Endothelial cell of umbilical vein (primary cell): ENCODE measurements around the gene IL13RA1. TPM values are rescaled to one million over a fixed set of nuclear protein-coding genes. Genes with fewer than 3 reads are reported as not detected.

Experiments
- BruUV-seq: library from RNA; stranded (reverse); fragments of 400-500 nt; replicated peaks from 2 replicates; lab custom pipeline; 2021; lab: Mats Ljungman, UMichigan
- CTCF ChIA-PET: fragments of 300-600, 350-600 bp; sonication (Branson Sonifier 250); formaldehyde crosslinking; loops from one replicate; lab custom pipeline; 2021; ENCODE audit warnings: antibody characterized with exemption, inconsistent platforms; lab: Charles Lee
- POLR2A ChIA-PET: fragments of 300-600, 350-600 bp; sonication (Branson Sonifier 250); formaldehyde crosslinking; loops from one replicate; lab custom pipeline; 2021; ENCODE audit warnings: antibody characterized with exemption, inconsistent platforms; lab: Charles Lee
- DNase-seq: peaks from one replicate; pipeline ENCODE4 v3.0.0-alpha.2; 2011; ENCODE audit warnings: low read depth, low spot score
- FAIRE-seq: peaks from 2 replicates; lab custom pipeline; 2011; peaks lifted over from hg19 to GRCh38; lab: Jason Lieb, UNC
- H2AFZ ChIP-seq: 2 replicates; pipeline ENCODE4 v1.6.0; 2012; ENCODE audit warnings: low read depth, low read length, control low read depth, inconsistent platforms
- H3K27ac ChIP-seq: 2 replicates; pipeline ENCODE4 v1.5.1; 2011; ENCODE audit warnings: low read depth, mild to moderate bottlenecking, control low read depth, low read length, moderate library complexity; ENCODE audit not compliant: insufficient read depth
- H3K27me3 ChIP-seq, 2 experiments: 2 replicates each; pipeline versions ENCODE4 v1.6.0 to v1.6.1; 2011; ENCODE audit warnings: low read length in 2 of 2, mixed read lengths in 1 of 2; ENCODE audit not compliant: control insufficient read depth in 2 of 2, insufficient read depth in 2 of 2
- H3K36me3 ChIP-seq, 2 experiments: 2 replicates in 1 of 2; 3 replicates in 1 of 2; pipeline ENCODE4 v1.5.1; 2011; ENCODE audit warnings: low read length in 2 of 2, mild to moderate bottlenecking in 1 of 2, moderate library complexity in 1 of 2; ENCODE audit not compliant: control insufficient read depth in 2 of 2, insufficient read depth in 2 of 2; ENCODE audit errors: extremely low read depth in 1 of 2
- H3K4me1 ChIP-seq: 3 replicates; pipeline ENCODE4 v1.5.1; 2011; ENCODE audit warnings: mild to moderate bottlenecking, low read length; ENCODE audit not compliant: control insufficient read depth, insufficient read depth; ENCODE audit errors: extremely low read depth
- H3K4me2 ChIP-seq: 2 replicates; pipeline ENCODE4 v1.6.1; 2011; ENCODE audit warnings: low read length, control low read depth, mixed read lengths; ENCODE audit not compliant: insufficient read depth
- H3K4me3 ChIP-seq, 3 experiments: fragments of 200-600 bp in 1 of 3; sonication (generic), shearing (Covaris generic) in 1 of 3; replicated peaks in 1 of 3; 2 replicates each; pipeline ENCODE4 v1.5.1; 2011 to 2016; ENCODE audit warnings: control low read depth in 3 of 3, low read length in 3 of 3, mild to moderate bottlenecking in 2 of 3, inconsistent platforms in 1 of 3, low read depth in 1 of 3, moderate library complexity in 1 of 3; ENCODE audit not compliant: insufficient read depth in 1 of 3
- H3K79me2 ChIP-seq: 2 replicates; pipeline ENCODE4 v1.6.0; 2012; ENCODE audit warnings: low read length, inconsistent platforms; ENCODE audit not compliant: control insufficient read depth, insufficient read depth
- H3K9ac ChIP-seq: replicated peaks from 2 replicates; pipeline ENCODE3; 2011; ENCODE audit warnings: low read length, control low read depth; ENCODE audit not compliant: insufficient read depth; ENCODE audit errors: extremely low read depth
- H3K9me1 ChIP-seq: replicated peaks from 3 replicates; pipeline ENCODE4 v1.6.0; 2011; ENCODE audit warnings: mild to moderate bottlenecking, low read length; ENCODE audit not compliant: control insufficient read depth, insufficient read depth; ENCODE audit errors: extremely low read depth
- H3K9me3 ChIP-seq: replicated peaks from 2 replicates; pipeline ENCODE4 v1.5.1; 2012; ENCODE audit warnings: low read length, inconsistent platforms; ENCODE audit not compliant: control insufficient read depth, insufficient read depth
- H4K20me1 ChIP-seq: replicated peaks from 2 replicates; pipeline ENCODE3; 2011; ENCODE audit warnings: mild to moderate bottlenecking, low read length; ENCODE audit not compliant: control insufficient read depth, insufficient read depth; ENCODE audit errors: extremely low read depth
- EZH2 ChIP-seq: IDR thresholded peaks from 2 replicates; pipeline ENCODE4 v1.6.1; 2012; ENCODE audit warnings: borderline replicate concordance, low read depth, mild to moderate bottlenecking, moderate library complexity, low read length, inconsistent platforms; ENCODE audit not compliant: severe bottlenecking
- FOS ChIP-seq: IDR thresholded peaks from 2 replicates; pipeline ENCODE4 v1.6.1; 2011; ENCODE audit warnings: mild to moderate bottlenecking, low read length, moderate library complexity, borderline replicate concordance; ENCODE audit not compliant: insufficient read depth
- GATA2 ChIP-seq: IDR thresholded peaks from 2 replicates; pipeline ENCODE4 v1.7.0; 2011; ENCODE audit warnings: low read depth, mild to moderate bottlenecking, moderate library complexity, mixed read lengths, low read length; ENCODE audit not compliant: insufficient read length, insufficient read depth
- JUN ChIP-seq: IDR thresholded peaks from 2 replicates; pipeline ENCODE4 v1.6.1; 2011; ENCODE audit warnings: borderline replicate concordance, low read depth; ENCODE audit not compliant: insufficient read length, insufficient read depth
- MYC ChIP-seq: IDR thresholded peaks from one replicate; pipeline ENCODE4 v1.6.1; 2011; ENCODE audit warnings: mild to moderate bottlenecking, low read depth, low read length
- POLR2A ChIP-seq: IDR thresholded peaks from 2 replicates; pipeline ENCODE4 v1.6.1; 2012; ENCODE audit warnings: low read depth, mild to moderate bottlenecking, control low read depth, low read length
- POLR2AphosphoS5 ChIP-seq: IDR thresholded peaks from 2 replicates; pipeline ENCODE4 v1.6.1; 2012; ENCODE audit warnings: low read depth, mild to moderate bottlenecking, control low read depth, low read length, moderate library complexity; ENCODE audit not compliant: insufficient read depth
- dilution Hi-C: fragments of 300-500 bp; cut with MboI; formaldehyde crosslinking; loops from one replicate; pipeline ENCODE4 v1.15.0; 2019; ENCODE audit warnings: low sequenced_read_pairs; ENCODE audit not compliant: extremely low pct_ligation_motif_present
- intact Hi-C: fragments of 100-400 bp; cut with micrococcal nuclease; formaldehyde crosslinking; loops from one replicate; pipeline ENCODE4 v1.10.0; 2022
- polyA plus RNA-seq, 4 experiments: library from polyadenylated mRNA; depleted of rRNA in 3 of 4; stranded (reverse) in 3 of 4; unstranded in 1 of 4; fragments of >200 nt; gene quantifications; 2 replicates each; pipeline versions ENCODE4 v1.2.1 to v1.2.3, GENCODE V29; 2011 to 2012; ENCODE audit warnings: missing spikeins in 1 of 4
- total RNA-seq: library from RNA; stranded (reverse); gene quantifications from 2 replicates; pipeline ENCODE4 v1.2.3, GENCODE V29; 2021
- TF ChIP-seq, protein P1 (sequence below): IDR thresholded peaks from 2 replicates; pipeline ENCODE4 v1.6.1; 2011; ENCODE audit not compliant: insufficient read depth, insufficient read length
- TF ChIP-seq, protein P2 (sequence below), 2 donors: IDR thresholded peaks; 1 replicate in 1 of 2; 2 replicates in 1 of 2; pipeline ENCODE4 v1.5.1; 2011; ENCODE audit warnings: low read length in 2 of 2, mild to moderate bottlenecking in 2 of 2, moderate library complexity in 2 of 2, control low read depth in 1 of 2, inconsistent platforms in 1 of 2, low read depth in 1 of 2; ENCODE audit not compliant: insufficient read depth in 1 of 2; ENCODE audit errors: extremely low read depth in 1 of 2

IL13RA1 gene
- total and polyA plus RNA-seq, 2 donors (not counting 3 experiments of a cell fraction or from before 2014, with no cell fraction given): 40.7 to 61.9 TPM

GRCh38 chrX:118756101-118756500, 28.7 kb downstream of the IL13RA1 start:
- H3K36me3 ChIP-seq: no peaks in the 10 kb centered on the region
- POLR2A ChIA-PET: no interaction called here
- TF ChIP-seq POLR2A: no peak
- no TSS peak for BruUV-seq
- no peaks in the 10 kb centered on the region for H4K20me1 ChIP-seq
- H3K79me2 ChIP-seq: no peaks in the 10 kb centered on the region
- H3K4me2 ChIP-seq: no peak overlapping the region
- FAIRE-seq (no peak), DNase-seq (no peak)
- no peaks in the 10 kb centered on the region for H3K27me3 ChIP-seq
- intact Hi-C loops: no loop called here
- no peak overlapping the region for H2AFZ ChIP-seq
- no peaks in the 10 kb centered on the region for H3K9me1 ChIP-seq
- dilution Hi-C loops: no loop called here
- no peak overlapping the region for H3K27ac ChIP-seq
- H3K9ac ChIP-seq: no peak overlapping the region
- H3K9me3 ChIP-seq: no peaks in the 10 kb centered on the region
- no peak overlapping the region for H3K4me3 ChIP-seq
- CTCF ChIA-PET: no interaction called here
- H3K4me1 ChIP-seq: peaks cover 11% of the 10 kb centered on the region

GRCh38 chrX:118758511-118758910, 31.1 kb downstream of the IL13RA1 start:
- Histone ChIP-seq H2AFZ (no peak overlapping the region), H3K27ac (no peak overlapping the region), H3K27me3 (no peaks in the 10 kb centered on the region), H3K79me2 (no peaks in the 10 kb centered on the region), H3K36me3 (peaks cover 0 to 4% of the 10 kb centered on the region in 2 experiments), H3K9ac (no peak overlapping the region), H3K4me3 (no peak overlapping the region), H4K20me1 (no peaks in the 10 kb centered on the region), H3K9me3 (no peaks in the 10 kb centered on the region), H3K9me1 (no peaks in the 10 kb centered on the region), H3K4me1 (no peaks in the 10 kb centered on the region), H3K4me2 (no peak overlapping the region)
- intact Hi-C loops (no loop called here), dilution Hi-C loops (no loop called here)
- ChIA-PET POLR2A (no interaction called here), CTCF (interaction anchor here (1.8 kb wide), 1 partner anchor 49 kb away, joined by 6 read pairs; no protein-coding TSS in a partner anchor)
- DNase-seq: no peak
- TF ChIP-seq GATA2 (no peak), POLR2AphosphoS5 (no peak), FOS (no peak), MYC (no peak), EZH2 (no peak), POLR2A (no peak), JUN (no peak)
- TF ChIP-seq, protein P1, sequence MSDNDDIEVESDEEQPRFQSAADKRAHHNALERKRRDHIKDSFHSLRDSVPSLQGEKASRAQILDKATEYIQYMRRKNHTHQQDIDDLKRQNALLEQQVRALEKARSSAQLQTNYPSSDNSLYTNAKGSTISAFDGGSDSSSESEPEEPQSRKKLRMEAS: no peak
- TF ChIP-seq, protein P2, sequence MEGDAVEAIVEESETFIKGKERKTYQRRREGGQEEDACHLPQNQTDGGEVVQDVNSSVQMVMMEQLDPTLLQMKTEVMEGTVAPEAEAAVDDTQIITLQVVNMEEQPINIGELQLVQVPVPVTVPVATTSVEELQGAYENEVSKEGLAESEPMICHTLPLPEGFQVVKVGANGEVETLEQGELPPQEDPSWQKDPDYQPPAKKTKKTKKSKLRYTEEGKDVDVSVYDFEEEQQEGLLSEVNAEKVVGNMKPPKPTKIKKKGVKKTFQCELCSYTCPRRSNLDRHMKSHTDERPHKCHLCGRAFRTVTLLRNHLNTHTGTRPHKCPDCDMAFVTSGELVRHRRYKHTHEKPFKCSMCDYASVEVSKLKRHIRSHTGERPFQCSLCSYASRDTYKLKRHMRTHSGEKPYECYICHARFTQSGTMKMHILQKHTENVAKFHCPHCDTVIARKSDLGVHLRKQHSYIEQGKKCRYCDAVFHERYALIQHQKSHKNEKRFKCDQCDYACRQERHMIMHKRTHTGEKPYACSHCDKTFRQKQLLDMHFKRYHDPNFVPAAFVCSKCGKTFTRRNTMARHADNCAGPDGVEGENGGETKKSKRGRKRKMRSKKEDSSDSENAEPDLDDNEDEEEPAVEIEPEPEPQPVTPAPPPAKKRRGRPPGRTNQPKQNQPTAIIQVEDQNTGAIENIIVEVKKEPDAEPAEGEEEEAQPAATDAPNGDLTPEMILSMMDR (IDR thresholded peaks at IDR 0.05; ENCODE audit: extremely low read depth in 1 of 2, insufficient read depth in 1 of 2, low read depth in 1 of 2, low read length in 2 of 2): no peak
- no TSS peak for BruUV-seq
- FAIRE-seq: no peak
